GM12875 (cell line): ENCODE data around the gene CYBRD1.

Experiments
- H3K4me3 ChIP-seq: one replicate; pipeline ENCODE4 v1.5.1; 2011; ENCODE audit warnings: low read depth, low read length, control low read depth
- CTCF ChIP-seq: IDR thresholded peaks from 2 replicates; pipeline ENCODE4 v1.5.1; 2011; ENCODE audit warnings: low read depth, mild to moderate bottlenecking, control low read depth, inconsistent platforms, low read length, moderate library complexity, borderline replicate concordance; ENCODE audit not compliant: insufficient read depth

The CYBRD1 gene

GRCh38 chr2:171522052-171522787, at the start of gene CYBRD1:
Gene CYBRD1, plus strand, starts transcription at chr2:171522474. Its CDS starts 72 bp downstream, at chr2:171522546.
- no peak for TF ChIP-seq CTCF
- peak within 1 kb of the TSS; percentile 86 for H3K4me3 ChIP-seq

GRCh38 chr2:171475979-171476378, 46.3 kb upstream of the CYBRD1 start:
- no peak for TF ChIP-seq CTCF
- no peak overlapping the region for H3K4me3 ChIP-seq

- no peak overlapping the region for H3K4me3 ChIP-seq
- TF ChIP-seq CTCF, result no peak
Observed at GRCh38 chr2:171478345-171478744, 43.9 kb upstream of the CYBRD1 start.

- no peak for TF ChIP-seq CTCF
Observed at GRCh38 chr2:171479154-171479814, 43.0 kb upstream of the CYBRD1 start.

GRCh38 chr2:171480908-171481307, 41.4 kb upstream of the CYBRD1 start:
- H3K4me3 ChIP-seq, result no peak overlapping the region
- no peak for TF ChIP-seq CTCF

More at GRCh38 chr2:171479154-171479814, 43.0 kb upstream of the CYBRD1 start:
- H3K4me3 ChIP-seq, result no peak overlapping the region

- TF ChIP-seq CTCF, result no peak
- no peak overlapping the region for H3K4me3 ChIP-seq
Observed at GRCh38 chr2:171482308-171482707, 40.0 kb upstream of the CYBRD1 start.

GRCh38 chr2:171482877-171483276, 39.4 kb upstream of the CYBRD1 start:
- no peak overlapping the region for H3K4me3 ChIP-seq
- no peak for TF ChIP-seq CTCF
